ENCODE results near the gene HDHD5. TPM values are rescaled to one million over a fixed set of nuclear protein-coding genes. Genes with fewer than 3 reads are reported as not detected.

The HDHD5 gene
- polyA plus RNA-seq, 1 donor from 2014 or later = 91.3 TPM

- no peaks in the 10 kb centered on the region for H4K20me1 ChIP-seq (ENCODE audit: insufficient read depth)
- H3K9me2 ChIP-seq (ENCODE audit: insufficient read depth, low read length) = no peaks in the 10 kb centered on the region
- H3K79me2 ChIP-seq (replicated peaks; ENCODE audit: insufficient read depth, low read length) = no peaks in the 10 kb centered on the region
- H3K36me3 ChIP-seq (ENCODE audit: insufficient read depth, low read length) = peaks cover 6% of the 10 kb centered on the region
- no peaks in the 10 kb centered on the region for H3K9me3 ChIP-seq (ENCODE audit: low read length)
- H3K27ac ChIP-seq (ENCODE audit: low read length) = no peak overlapping the region
- H3F3A ChIP-seq (ENCODE audit: insufficient read depth, low read length, poor library complexity, severe bottlenecking) = no peaks in the 10 kb centered on the region
- H3K27me3 ChIP-seq (ENCODE audit: insufficient read depth, low read depth, low read length) = no peaks in the 10 kb centered on the region
- no peak overlapping the region for H3K4me2 ChIP-seq (ENCODE audit: low read length)
- TF ChIP-seq TAF1 (IDR thresholded peaks at IDR 0.05; ENCODE audit: low read depth) = no peak
- TF ChIP-seq POLR2AphosphoS5 (IDR thresholded peaks at IDR 0.05) = no peak
- no peak for TF ChIP-seq CTCF (IDR thresholded peaks at IDR 0.05; ENCODE audit: poor library complexity, severe bottlenecking)
- TF ChIP-seq SMC3 (conservative IDR thresholded peaks at IDR 0.05; ENCODE audit: poor library complexity) = no peak
- no peak for TF ChIP-seq RAD21 (conservative IDR thresholded peaks at IDR 0.05)
- no peak for TF ChIP-seq EZH2 (IDR thresholded peaks at IDR 0.05; ENCODE audit: borderline replicate concordance, insufficient read depth, low read length, poor library complexity, severe bottlenecking)
- TF ChIP-seq MXI1 (conservative IDR thresholded peaks at IDR 0.05; ENCODE audit: poor library complexity, severe bottlenecking) = no peak
- no peak for TF ChIP-seq REST (IDR thresholded peaks at IDR 0.05; ENCODE audit: borderline replicate concordance)
- TF ChIP-seq EP300 (conservative IDR thresholded peaks at IDR 0.05; ENCODE audit: poor library complexity, severe bottlenecking) = no peak
- no peak overlapping the region for H3K4me3 ChIP-seq (ENCODE audit: low read length)
- H2AFZ ChIP-seq (ENCODE audit: low read depth, low read length) = no peak overlapping the region
- no peak overlapping the region for H3K9ac ChIP-seq (ENCODE audit: low read length)
These were observed 21.1 kb downstream of the HDHD5 start for GRCh38 chr22:17137861-17138425.

GRCh38 chr22:17137170-17137569, 21.9 kb downstream of the HDHD5 start:
- no peaks in the 10 kb centered on the region for H3K9me2 ChIP-seq (ENCODE audit: insufficient read depth, low read length)
- H3F3A ChIP-seq (ENCODE audit: insufficient read depth, low read length, poor library complexity, severe bottlenecking) = no peaks in the 10 kb centered on the region
- H3K79me2 ChIP-seq (replicated peaks; ENCODE audit: insufficient read depth, low read length) = no peaks in the 10 kb centered on the region
- H3K4me3 ChIP-seq (ENCODE audit: low read length) = no peak overlapping the region
- H3K4me2 ChIP-seq (ENCODE audit: low read length) = no peak overlapping the region
- H3K9me3 ChIP-seq (ENCODE audit: low read length) = no peaks in the 10 kb centered on the region
- H3K27me3 ChIP-seq (ENCODE audit: insufficient read depth, low read depth, low read length) = no peaks in the 10 kb centered on the region
- no peaks in the 10 kb centered on the region for H4K20me1 ChIP-seq (ENCODE audit: insufficient read depth)
- TF ChIP-seq REST (IDR thresholded peaks at IDR 0.05; ENCODE audit: borderline replicate concordance) (no peak), EZH2 (IDR thresholded peaks at IDR 0.05; ENCODE audit: borderline replicate concordance, insufficient read depth, low read length, poor library complexity, severe bottlenecking) (no peak), TAF1 (IDR thresholded peaks at IDR 0.05; ENCODE audit: low read depth) (no peak), MXI1 (conservative IDR thresholded peaks at IDR 0.05; ENCODE audit: poor library complexity, severe bottlenecking) (no peak), SMC3 (conservative IDR thresholded peaks at IDR 0.05; ENCODE audit: poor library complexity) (no peak), EP300 (conservative IDR thresholded peaks at IDR 0.05; ENCODE audit: poor library complexity, severe bottlenecking) (no peak), RAD21 (conservative IDR thresholded peaks at IDR 0.05) (no peak), POLR2AphosphoS5 (IDR thresholded peaks at IDR 0.05) (no peak), CTCF (IDR thresholded peaks at IDR 0.05; ENCODE audit: poor library complexity, severe bottlenecking) (no peak)
- H2AFZ ChIP-seq (ENCODE audit: low read depth, low read length) = no peak overlapping the region
- H3K9ac ChIP-seq (ENCODE audit: low read length) = no peak overlapping the region
- peaks cover 6% of the 10 kb centered on the region for H3K36me3 ChIP-seq (ENCODE audit: insufficient read depth, low read length)
- no peak overlapping the region for H3K27ac ChIP-seq (ENCODE audit: low read length)

Measured in neural cell (in vitro differentiated cells).